Mesothelial cell of epicardium (in vitro differentiated cells): ENCODE results near the gene RAI1. TPM values are rescaled to one million over a fixed set of nuclear protein-coding genes. Genes with fewer than 3 reads are reported as not detected.

Source experiments
- DNase-seq, 2 experiments: peaks; one replicate each; pipeline ENCODE4 v3.0.0; 2021; ENCODE audit warnings: low spot score in 2 of 2; ENCODE audit not compliant: unreplicated experiment in 2 of 2
- H3K27ac Mint-ChIP-seq: 2 replicates; pipeline ENCODE4 v1.8.0; 2021; ENCODE audit warnings: mixed read lengths
- H3K27me3 Mint-ChIP-seq: 2 replicates; pipeline ENCODE4 v1.8.0; 2021; ENCODE audit warnings: low read depth, mixed read lengths
- H3K36me3 Mint-ChIP-seq: 2 replicates; pipeline ENCODE4 v1.8.0; 2021; ENCODE audit warnings: mixed read lengths
- H3K4me1 Mint-ChIP-seq: 2 replicates; pipeline ENCODE4 v1.8.0; 2021; ENCODE audit warnings: mixed read lengths
- H3K4me3 Mint-ChIP-seq: 2 replicates; pipeline ENCODE4 v1.8.0; 2021; ENCODE audit warnings: mild to moderate bottlenecking, moderate library complexity, mixed read lengths
- H3K9me3 Mint-ChIP-seq: 2 replicates; pipeline ENCODE4 v1.8.0; 2021; ENCODE audit warnings: mixed read lengths
- CTCF ChIP-seq: fragments of 200-600 bp; sonication (generic); IDR thresholded peaks from one replicate; pipeline ENCODE4 v1.5.0; 2021; ENCODE audit warnings: antibody characterized with exemption; ENCODE audit not compliant: unreplicated experiment
- total RNA-seq: library from RNA; stranded (reverse); gene quantifications from 3 replicates; pipeline ENCODE4 v1.2.1, GENCODE V29; 2021

The RAI1 gene
- total RNA-seq, 1 donor from 2014 or later = 137 TPM

GRCh38 chr17:17671369-17672129 lies 9.7 kb upstream of the RAI1 start:
- peaks cover 35% of the 10 kb centered on the region for H3K4me1 Mint-ChIP-seq
- no peak overlapping the region for H3K4me3 Mint-ChIP-seq
- DNase-seq = no peak
- no peaks in the 10 kb centered on the region for H3K36me3 Mint-ChIP-seq
- peaks cover 1% of the 10 kb centered on the region for H3K27me3 Mint-ChIP-seq
- H3K27ac Mint-ChIP-seq = peak overlapping the region; percentile 21
- no peaks in the 10 kb centered on the region for H3K9me3 Mint-ChIP-seq
- no peak for TF ChIP-seq CTCF

GRCh38 chr17:17672453-17673368 lies 8.5 kb upstream of the RAI1 start:
- Mint-ChIP-seq H3K4me1 (peaks cover 37% of the 10 kb centered on the region), H3K27me3 (no peaks in the 10 kb centered on the region), H3K27ac (no peak overlapping the region), H3K4me3 (no peak overlapping the region), H3K9me3 (no peaks in the 10 kb centered on the region), H3K36me3 (no peaks in the 10 kb centered on the region)
- no peak for TF ChIP-seq CTCF
- no peak for DNase-seq

- peaks cover 31% of the 10 kb centered on the region for H3K4me1 Mint-ChIP-seq
- no peaks in the 10 kb centered on the region for H3K9me3 Mint-ChIP-seq
- no peaks in the 10 kb centered on the region for H3K27me3 Mint-ChIP-seq
- H3K27ac Mint-ChIP-seq = no peak overlapping the region
- TF ChIP-seq CTCF = no peak
- H3K36me3 Mint-ChIP-seq = no peaks in the 10 kb centered on the region
- no peak for DNase-seq
- no peak overlapping the region for H3K4me3 Mint-ChIP-seq
Observed at GRCh38 chr17:17675416-17675815, 5.8 kb upstream of the RAI1 start.

- TF ChIP-seq CTCF = no peak
- H3K4me3 Mint-ChIP-seq = no peak overlapping the region
- H3K4me1 Mint-ChIP-seq = peaks cover 33% of the 10 kb centered on the region
- H3K27ac Mint-ChIP-seq = peak overlapping the region; percentile 73
- H3K27me3 Mint-ChIP-seq = no peaks in the 10 kb centered on the region
- DNase-seq = no peak
- H3K36me3 Mint-ChIP-seq = no peaks in the 10 kb centered on the region
- H3K9me3 Mint-ChIP-seq = no peaks in the 10 kb centered on the region
Observed at GRCh38 chr17:17675925-17676534, 5.2 kb upstream of the RAI1 start.

GRCh38 chr17:17676752-17677151 lies 4.5 kb upstream of the RAI1 start:
- peaks cover 28% of the 10 kb centered on the region for H3K4me1 Mint-ChIP-seq
- no peak for DNase-seq
- no peak for TF ChIP-seq CTCF
- H3K36me3 Mint-ChIP-seq = no peaks in the 10 kb centered on the region
- peak overlapping the region; percentile 50 for H3K27ac Mint-ChIP-seq
- H3K27me3 Mint-ChIP-seq = no peaks in the 10 kb centered on the region
- H3K4me3 Mint-ChIP-seq = no peak overlapping the region
- no peaks in the 10 kb centered on the region for H3K9me3 Mint-ChIP-seq
